Measurements from ENCODE around the gene C1GALT1.
"Not testable (repeated sequence)": the region's sequence is repeated elsewhere in the genome, so short reads cannot be mapped to it uniquely, and the experiment has no call there.

C1GALT1 gene

GRCh38 chr7:7237201-7237977 is 55.0 kb downstream of the C1GALT1 start:
- no peak for DNase-seq (ENCODE audit: low read depth)
- no peak overlapping the region for H3K4me3 ChIP-seq (ENCODE audit: low read depth, low read length)
- no peak for TF ChIP-seq CTCF (IDR thresholded peaks at IDR 0.05; ENCODE audit: low read depth, low read length, missing control alignments)

- TF ChIP-seq CTCF (IDR thresholded peaks at IDR 0.05; ENCODE audit: low read depth, low read length, missing control alignments): no peak
- H3K4me3 ChIP-seq (ENCODE audit: low read depth, low read length): no peak overlapping the region
- no peak for DNase-seq (ENCODE audit: low read depth)
Measured at GRCh38 chr7:7237978-7238267, 55.6 kb downstream of the C1GALT1 start.

GRCh38 chr7:7239346-7239745 is 57.0 kb downstream of the C1GALT1 start:
- no peak overlapping the region for H3K4me3 ChIP-seq (ENCODE audit: low read depth, low read length)
- no peak for TF ChIP-seq CTCF (IDR thresholded peaks at IDR 0.05; ENCODE audit: low read depth, low read length, missing control alignments)
- DNase-seq (ENCODE audit: low read depth): no peak

GRCh38 chr7:7242899-7243298 is 60.6 kb downstream of the C1GALT1 start:
- TF ChIP-seq CTCF (IDR thresholded peaks at IDR 0.05; ENCODE audit: low read depth, low read length, missing control alignments): no peak
- DNase-seq (ENCODE audit: low read depth): no peak
- H3K4me3 ChIP-seq (ENCODE audit: low read depth, low read length): no peak overlapping the region

GRCh38 chr7:7245233-7245632 is 62.9 kb downstream of the C1GALT1 start:
- H3K4me3 ChIP-seq (ENCODE audit: low read depth, low read length): not testable (repeated sequence)

GRCh38 chr7:7246223-7246622 is 63.9 kb downstream of the C1GALT1 start:
- DNase-seq (ENCODE audit: low read depth): no peak
- no peak overlapping the region for H3K4me3 ChIP-seq (ENCODE audit: low read depth, low read length)
- TF ChIP-seq CTCF (IDR thresholded peaks at IDR 0.05; ENCODE audit: low read depth, low read length, missing control alignments): no peak

More at GRCh38 chr7:7245233-7245632, 62.9 kb downstream of the C1GALT1 start:
- DNase-seq (ENCODE audit: low read depth): not testable (repeated sequence)

- no peak overlapping the region for H3K4me3 ChIP-seq (ENCODE audit: low read depth, low read length)
- no peak for DNase-seq (ENCODE audit: low read depth)
- no peak for TF ChIP-seq CTCF (IDR thresholded peaks at IDR 0.05; ENCODE audit: low read depth, low read length, missing control alignments)
Measured at GRCh38 chr7:7247658-7248057, 65.3 kb downstream of the C1GALT1 start.
